Measurements from ENCODE around the gene IFT52.

IFT52 gene

GRCh38 chr20:43590392-43591303, at the start of gene IFT52:
IFT52 (plus strand) TSS chr20:43590937; CDS start chr20:43594699, 3,762 bp downstream.
- peak; percentile 93 for DNase-seq
- CTCF ChIA-PET: no interaction called here
- peaks cover 7% of the 10 kb centered on the region for H3K27me3 Mint-ChIP-seq
- peaks cover 5% of the 10 kb centered on the region for H3K36me3 Mint-ChIP-seq
- peak within 1 kb of the TSS; percentile 77 for H3K4me3 Mint-ChIP-seq
- H3K4me1 Mint-ChIP-seq: peaks cover 22% of the 10 kb centered on the region
- H3K9me3 Mint-ChIP-seq: no peaks in the 10 kb centered on the region
- H3K27ac Mint-ChIP-seq: peak within 1 kb of the TSS; percentile 91

- no peaks in the 10 kb centered on the region for H3K9me3 Mint-ChIP-seq
- H3K4me3 Mint-ChIP-seq: no peak overlapping the region
- no peaks in the 10 kb centered on the region for H3K4me1 Mint-ChIP-seq
- CTCF ChIA-PET: interaction anchor here (1.1 kb wide), 1 partner anchor 9 kb away, joined by 4 read pairs; no protein-coding TSS in a partner anchor
- H3K36me3 Mint-ChIP-seq: no peaks in the 10 kb centered on the region
- DNase-seq: no peak
- no peak overlapping the region for H3K27ac Mint-ChIP-seq
- H3K27me3 Mint-ChIP-seq: peaks cover 3% of the 10 kb centered on the region
These were observed 49.5 kb upstream of the IFT52 start for GRCh38 chr20:43541214-43541613.

GRCh38 chr20:43542161-43542560, 48.6 kb upstream of the IFT52 start:
- no peak for DNase-seq
- Mint-ChIP-seq H3K4me3 (no peak overlapping the region), H3K27ac (no peak overlapping the region), H3K27me3 (peaks cover 3% of the 10 kb centered on the region), H3K36me3 (no peaks in the 10 kb centered on the region), H3K4me1 (no peaks in the 10 kb centered on the region), H3K9me3 (no peaks in the 10 kb centered on the region)
- CTCF ChIA-PET: no interaction called here

GRCh38 chr20:43542674-43543073, 48.1 kb upstream of the IFT52 start:
- Mint-ChIP-seq H3K36me3 (no peaks in the 10 kb centered on the region), H3K4me3 (no peak overlapping the region), H3K9me3 (peaks cover 3% of the 10 kb centered on the region), H3K27ac (no peak overlapping the region), H3K27me3 (peaks cover 3% of the 10 kb centered on the region), H3K4me1 (no peaks in the 10 kb centered on the region)
- no peak for DNase-seq
- CTCF ChIA-PET: no interaction called here

- Mint-ChIP-seq H3K9me3 (peaks cover 3% of the 10 kb centered on the region), H3K36me3 (no peaks in the 10 kb centered on the region), H3K4me3 (no peak overlapping the region), H3K27me3 (peaks cover 3% of the 10 kb centered on the region), H3K27ac (no peak overlapping the region), H3K4me1 (no peaks in the 10 kb centered on the region)
- no peak for DNase-seq
- CTCF ChIA-PET: no interaction called here
These were observed 47.6 kb upstream of the IFT52 start for GRCh38 chr20:43543138-43543537.

GRCh38 chr20:43544501-43544900, 46.2 kb upstream of the IFT52 start:
- no peaks in the 10 kb centered on the region for H3K36me3 Mint-ChIP-seq
- peaks cover 3% of the 10 kb centered on the region for H3K9me3 Mint-ChIP-seq
- no peaks in the 10 kb centered on the region for H3K27me3 Mint-ChIP-seq
- no peak overlapping the region for H3K27ac Mint-ChIP-seq
- no peaks in the 10 kb centered on the region for H3K4me1 Mint-ChIP-seq
- no peak overlapping the region for H3K4me3 Mint-ChIP-seq
- no peak for DNase-seq
- CTCF ChIA-PET: no interaction called here

- Mint-ChIP-seq H3K4me3 (no peak overlapping the region), H3K4me1 (no peaks in the 10 kb centered on the region), H3K36me3 (no peaks in the 10 kb centered on the region), H3K27me3 (no peaks in the 10 kb centered on the region), H3K27ac (no peak overlapping the region), H3K9me3 (peaks cover 3% of the 10 kb centered on the region)
- no peak for DNase-seq
- CTCF ChIA-PET: no interaction called here
These were observed 44.7 kb upstream of the IFT52 start for GRCh38 chr20:43545837-43546578.

- Mint-ChIP-seq H3K27me3 (no peaks in the 10 kb centered on the region), H3K36me3 (no peaks in the 10 kb centered on the region), H3K4me1 (no peaks in the 10 kb centered on the region), H3K9me3 (peaks cover 3% of the 10 kb centered on the region), H3K27ac (no peak overlapping the region), H3K4me3 (no peak overlapping the region)
- no peak for DNase-seq
- CTCF ChIA-PET: no interaction called here
These were observed 42.4 kb upstream of the IFT52 start for GRCh38 chr20:43548273-43548880.

- peaks cover 3% of the 10 kb centered on the region for H3K9me3 Mint-ChIP-seq
- H3K4me3 Mint-ChIP-seq: no peak overlapping the region
- CTCF ChIA-PET: interaction anchor here (1.2 kb wide), 1 partner anchor 12 kb away, joined by 6 read pairs; no protein-coding TSS in a partner anchor
- no peaks in the 10 kb centered on the region for H3K27me3 Mint-ChIP-seq
- H3K36me3 Mint-ChIP-seq: no peaks in the 10 kb centered on the region
- no peaks in the 10 kb centered on the region for H3K4me1 Mint-ChIP-seq
- H3K27ac Mint-ChIP-seq: no peak overlapping the region
- DNase-seq: no peak
These were observed 41.2 kb upstream of the IFT52 start for GRCh38 chr20:43549416-43550065.

- CTCF ChIA-PET: no interaction called here
- H3K9me3 Mint-ChIP-seq: peaks cover 3% of the 10 kb centered on the region
These were observed 40.3 kb upstream of the IFT52 start for GRCh38 chr20:43550456-43550855.

GRCh38 chr20:43554369-43554768, 36.4 kb upstream of the IFT52 start:
- H3K27ac Mint-ChIP-seq: no peak overlapping the region
- no peaks in the 10 kb centered on the region for H3K4me1 Mint-ChIP-seq
- H3K4me3 Mint-ChIP-seq: no peak overlapping the region
- DNase-seq: no peak
- CTCF ChIA-PET: interaction anchor here (1.2 kb wide), 1 partner anchor 16 kb away, joined by 3 read pairs; no protein-coding TSS in a partner anchor
- no peaks in the 10 kb centered on the region for H3K36me3 Mint-ChIP-seq
- no peaks in the 10 kb centered on the region for H3K9me3 Mint-ChIP-seq
- H3K27me3 Mint-ChIP-seq: peaks cover 4% of the 10 kb centered on the region

More at GRCh38 chr20:43550456-43550855, 40.3 kb upstream of the IFT52 start:
- DNase-seq: no peak
- Mint-ChIP-seq H3K36me3 (no peaks in the 10 kb centered on the region), H3K27me3 (peaks cover 1% of the 10 kb centered on the region), H3K4me1 (no peaks in the 10 kb centered on the region), H3K4me3 (no peak overlapping the region), H3K27ac (no peak overlapping the region)

- no peak within 1 kb of the TSS for H3K27ac Mint-ChIP-seq
- no peaks in the 10 kb centered on the region for H3K4me1 Mint-ChIP-seq
- no peaks in the 10 kb centered on the region for H3K36me3 Mint-ChIP-seq
- CTCF ChIA-PET: no interaction called here
- H3K27me3 Mint-ChIP-seq: peaks cover 4% of the 10 kb centered on the region
- no peaks in the 10 kb centered on the region for H3K9me3 Mint-ChIP-seq
- DNase-seq: no peak
- H3K4me3 Mint-ChIP-seq: no peak within 1 kb of the TSS
These were observed 32.2 kb upstream of the IFT52 start, which contains the start of gene SGK2 for GRCh38 chr20:43558412-43559146. SGK2 (plus strand) TSS chr20:43559027; CDS start chr20:43566496, 7,469 bp downstream.

GRCh38 chr20:43559147-43559987, 31.4 kb upstream of the IFT52 start:
- H3K36me3 Mint-ChIP-seq: no peaks in the 10 kb centered on the region
- no peak overlapping the region for H3K4me3 Mint-ChIP-seq
- H3K27ac Mint-ChIP-seq: no peak overlapping the region
- DNase-seq: no peak
- H3K4me1 Mint-ChIP-seq: no peaks in the 10 kb centered on the region
- CTCF ChIA-PET: no interaction called here
- no peaks in the 10 kb centered on the region for H3K9me3 Mint-ChIP-seq
- peaks cover 4% of the 10 kb centered on the region for H3K27me3 Mint-ChIP-seq

Measured in activated naive CD4-positive, alpha-beta T cell treated with anti-CD3 and anti-CD28 coated beads, Interleukin-2, amount 10 ng/mL, durations not matched to agents 7 days and 5 days (primary cell).